GM23248 (cell line): ENCODE results near the gene PHF21A.

Experiments
- EZH2 ChIP-seq: fragments of 200-600 bp; sonication (generic); IDR thresholded peaks from 2 replicates; pipeline ENCODE4 v1.6.1; 2018; ENCODE audit warnings: antibody characterized with exemption, mild to moderate bottlenecking; ENCODE audit not compliant: insufficient read depth, poor library complexity, severe bottlenecking
- EZH2phosphoT487 ChIP-seq: fragments of 200-600 bp; sonication (generic); IDR thresholded peaks from 2 replicates; pipeline ENCODE4 v1.6.1; 2018; ENCODE audit warnings: antibody characterized with exemption, moderate library complexity, mild to moderate bottlenecking, low read depth; ENCODE audit not compliant: insufficient read depth

GRCh38 chr11:45917623-45918330 lies 203.5 kb downstream of the PHF21A start, which contains the start of gene PEX16:
- no peak for TF ChIP-seq EZH2phosphoT487
- no peak for TF ChIP-seq EZH2
